Lung microvascular endothelial cell (primary cell): ENCODE results near the gene PDE4D. TPM values are rescaled to one million over a fixed set of nuclear protein-coding genes. Genes with fewer than 3 reads are reported as not detected.

Source experiments
- DNase-seq, 2 donors: peaks; one replicate each; pipeline versions ENCODE4 v3.0.0 to v3.0.0-alpha.2; 2010; ENCODE audit warnings: low read depth in 2 of 2
- total RNA-seq: library from RNA; depleted of rRNA; stranded (reverse); fragments of >200 nt; gene quantifications from 2 replicates; pipeline ENCODE4 v1.2.1, GENCODE V29; 2014

The PDE4D gene
- total RNA-seq, 1 donor from 2014 or later, result 23.8 TPM

DNA sequence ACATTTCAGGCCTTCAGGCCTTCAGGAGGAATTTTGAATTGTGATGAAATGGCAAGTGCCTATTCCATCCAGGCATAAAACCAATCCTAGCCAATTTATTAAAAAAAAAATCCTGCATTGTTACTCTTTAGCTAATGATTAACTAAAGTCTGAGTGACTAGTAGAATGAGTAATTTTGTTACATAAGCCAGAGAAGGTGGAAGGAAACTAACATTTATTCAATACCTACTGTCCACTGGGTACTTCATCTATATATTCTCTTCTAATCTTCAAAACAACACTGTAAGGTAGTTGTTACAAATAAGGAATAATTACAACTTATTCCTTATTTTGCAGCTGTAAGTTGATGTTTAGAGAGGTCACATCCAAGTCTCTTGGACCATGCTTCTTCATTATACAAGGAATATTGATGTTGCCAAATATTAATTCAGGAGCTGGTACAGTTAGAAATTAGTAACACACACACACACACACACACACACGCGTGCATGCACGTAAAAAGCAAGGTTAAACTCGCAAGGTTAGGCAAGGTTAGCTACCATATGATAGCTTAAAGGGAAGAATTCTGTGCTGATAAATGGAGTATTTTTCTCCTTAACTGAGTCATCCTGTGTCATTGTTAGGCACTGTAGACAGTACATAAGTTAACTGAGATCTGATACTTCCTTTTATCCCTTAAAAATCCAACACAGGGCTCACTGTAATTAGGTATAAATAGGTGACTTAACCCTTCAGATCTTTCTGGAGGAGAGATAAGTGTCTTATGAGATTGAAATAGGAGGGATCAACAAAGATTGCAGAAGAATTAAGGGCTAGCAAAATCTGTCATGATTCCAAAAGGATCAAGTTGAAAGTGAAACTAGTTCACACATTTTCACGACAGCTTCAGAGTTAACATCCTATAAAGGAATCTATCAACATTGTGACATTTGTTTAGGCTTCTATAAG is 596.9 kb downstream of the PDE4D start:
- peak; percentile 69 to 76 for DNase-seq

DNA sequence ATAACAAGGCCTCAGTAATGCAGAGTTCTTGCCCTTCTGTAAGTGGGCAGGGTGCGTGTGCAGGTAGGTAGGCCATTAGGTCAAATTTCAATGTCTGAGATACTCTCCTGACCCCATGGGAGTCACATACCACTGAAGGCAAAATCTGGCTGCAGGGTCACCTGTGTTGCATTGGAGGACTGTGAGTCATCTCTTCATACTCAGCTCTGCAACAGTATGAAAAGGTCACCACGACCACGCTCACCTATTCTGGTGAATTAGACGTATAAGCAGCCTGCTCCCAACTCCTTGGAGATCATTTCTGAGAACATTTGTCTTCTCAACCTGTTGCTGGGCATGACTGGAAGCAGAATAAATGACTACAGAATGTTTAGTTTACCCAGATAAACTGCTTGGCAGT is 599.8 kb downstream of the PDE4D start:
- DNase-seq, result peak in 1 of 2 donors; percentile 41

DNA sequence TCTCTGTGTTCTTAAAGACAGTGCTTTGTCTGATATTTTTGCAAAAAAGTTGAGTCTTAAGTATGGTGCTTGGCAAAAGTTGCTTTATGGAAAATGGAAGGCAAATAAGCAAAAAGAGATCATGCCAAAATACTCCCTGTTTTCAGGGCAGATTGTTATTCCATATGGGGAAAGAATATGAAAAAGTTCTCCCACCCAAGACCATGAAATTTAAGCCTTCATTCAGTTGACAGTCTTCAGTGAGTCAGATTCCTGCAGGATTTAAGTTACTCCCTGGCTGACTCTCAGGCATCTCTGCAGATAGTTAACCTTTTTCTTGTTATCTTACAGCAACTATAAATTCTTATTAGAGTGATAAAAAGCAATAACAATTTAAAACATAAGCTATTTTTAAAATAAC is 601.6 kb downstream of the PDE4D start:
- no peak for DNase-seq

DNA sequence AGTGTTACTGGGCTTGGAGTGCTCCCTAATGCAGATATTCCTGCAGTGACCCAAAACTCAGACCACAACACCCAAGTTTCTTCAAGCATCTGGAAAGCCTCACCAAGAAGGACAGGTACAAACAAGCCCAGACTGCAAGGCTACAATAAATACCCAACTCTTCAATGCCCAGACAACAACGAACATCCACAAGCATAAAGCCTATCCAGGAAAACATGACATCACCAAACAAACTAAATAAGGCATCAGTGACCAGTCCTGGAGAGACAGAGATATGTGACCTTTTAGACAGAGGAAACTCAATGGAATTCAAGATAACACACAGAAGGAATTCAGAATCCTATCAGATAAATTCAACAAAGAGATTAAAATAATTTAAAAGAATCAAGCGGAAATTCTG is 605.6 kb downstream of the PDE4D start:
- DNase-seq, result peak; percentile 85 to 88

DNA sequence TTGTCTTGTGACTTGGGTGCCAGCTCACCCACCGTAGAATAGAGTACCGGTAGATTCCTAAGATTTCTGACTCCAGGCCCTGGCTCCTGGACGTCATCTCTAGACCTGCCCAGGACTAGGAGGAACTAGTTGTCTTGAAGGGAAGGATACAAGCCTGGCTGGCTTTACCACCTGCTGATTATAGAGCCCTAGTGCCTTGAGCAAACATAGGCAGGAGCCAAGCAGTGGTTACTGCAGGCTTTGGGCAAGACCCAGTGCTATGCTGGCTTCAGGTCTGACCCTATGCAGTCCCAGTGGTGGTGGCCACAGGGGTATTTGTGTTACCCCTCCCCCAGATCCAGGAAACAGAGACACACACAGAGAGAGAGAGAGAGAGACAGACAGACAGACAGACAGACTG is 606.2 kb downstream of the PDE4D start:
- peak in 1 of 2 donors; percentile 54 for DNase-seq

DNA sequence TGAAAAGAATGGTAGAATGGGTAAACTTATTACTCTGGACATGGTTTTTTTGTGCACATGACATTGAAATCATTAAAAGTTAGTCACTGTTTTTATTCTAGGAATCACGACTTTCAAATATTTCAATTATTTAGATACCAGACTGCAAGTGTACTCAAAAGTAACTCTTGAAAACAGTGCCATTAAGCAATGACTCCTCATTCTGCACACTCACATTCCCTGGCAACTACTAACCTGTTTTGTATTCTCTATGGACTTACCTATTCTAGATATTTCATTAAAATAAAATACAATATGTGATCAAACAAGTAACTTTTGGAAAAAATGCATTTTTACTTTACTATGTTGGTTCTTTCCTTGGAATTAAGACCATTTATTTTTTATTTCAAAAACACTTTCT is 607.0 kb downstream of the PDE4D start:
- no peak for DNase-seq

DNA sequence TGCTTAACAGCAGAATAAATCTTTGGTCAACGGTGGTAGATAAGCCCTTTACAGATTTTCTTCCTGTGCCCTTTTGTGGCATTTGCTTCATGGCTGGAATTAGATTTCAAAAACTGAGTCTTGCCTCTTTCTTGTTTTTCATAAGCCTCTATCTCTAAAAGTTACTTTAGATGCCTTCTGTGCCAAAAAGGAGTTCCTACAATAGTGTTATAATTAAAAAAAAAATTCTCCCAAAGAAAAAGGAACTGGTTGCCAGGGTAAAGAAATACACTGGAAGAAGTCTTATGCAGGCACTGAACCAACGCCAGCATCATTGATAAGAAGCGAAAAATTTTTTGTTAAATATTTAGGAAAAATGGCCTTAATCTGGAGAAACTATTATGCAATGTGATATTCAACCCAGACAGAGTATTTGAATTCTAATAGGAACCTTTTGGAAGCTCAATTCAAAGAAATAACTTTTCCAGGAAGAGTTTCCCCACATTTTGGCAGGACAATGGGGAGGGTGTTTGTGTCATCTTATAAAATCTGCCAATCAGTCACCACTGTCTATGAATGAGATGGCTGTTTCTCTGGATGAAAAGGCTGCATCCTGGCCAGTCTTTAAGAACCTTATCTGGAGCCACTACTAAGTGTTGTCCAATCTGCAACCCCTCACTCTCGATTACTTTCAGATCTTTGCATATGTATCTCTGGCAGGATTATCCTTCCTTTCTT is 608.1 kb downstream of the PDE4D start:
- DNase-seq, result no peak

DNA sequence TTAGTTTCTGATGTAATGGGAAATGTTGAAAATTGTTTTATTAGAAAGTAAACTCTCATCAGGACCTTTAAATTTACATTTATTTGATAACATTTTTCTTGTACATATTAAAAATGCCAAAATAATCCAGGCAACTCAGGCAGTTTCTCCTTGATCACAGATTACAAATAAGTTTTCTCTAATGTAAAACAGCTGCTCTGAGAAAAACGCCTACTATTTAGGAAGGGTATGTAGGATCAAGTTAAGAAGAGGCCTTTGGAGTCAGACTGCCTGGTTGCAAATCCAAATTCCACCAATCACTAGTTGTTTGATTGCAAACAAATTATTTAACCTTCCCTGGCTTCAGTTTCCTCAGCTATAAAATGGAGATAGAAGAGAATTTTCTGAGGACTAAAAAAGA is 610.8 kb downstream of the PDE4D start:
- no peak for DNase-seq

DNA sequence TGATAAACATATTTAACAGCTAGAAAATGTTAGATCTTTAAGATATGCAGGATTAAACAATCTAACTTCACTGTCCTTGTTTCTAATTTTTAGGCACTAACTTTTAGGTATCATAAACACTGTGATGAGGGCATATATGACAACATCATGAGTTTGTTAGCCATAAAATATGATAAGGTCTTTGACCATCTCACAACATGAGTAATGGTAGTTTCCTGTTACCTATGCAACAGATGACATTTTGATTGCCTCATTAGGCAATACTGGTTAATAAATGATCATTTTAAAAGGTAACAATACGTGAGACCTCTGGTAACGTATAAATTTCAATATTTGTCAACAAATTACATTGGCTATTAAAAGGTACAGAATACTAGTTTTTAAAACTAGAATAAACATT is 613.5 kb downstream of the PDE4D start:
- no peak for DNase-seq

DNA sequence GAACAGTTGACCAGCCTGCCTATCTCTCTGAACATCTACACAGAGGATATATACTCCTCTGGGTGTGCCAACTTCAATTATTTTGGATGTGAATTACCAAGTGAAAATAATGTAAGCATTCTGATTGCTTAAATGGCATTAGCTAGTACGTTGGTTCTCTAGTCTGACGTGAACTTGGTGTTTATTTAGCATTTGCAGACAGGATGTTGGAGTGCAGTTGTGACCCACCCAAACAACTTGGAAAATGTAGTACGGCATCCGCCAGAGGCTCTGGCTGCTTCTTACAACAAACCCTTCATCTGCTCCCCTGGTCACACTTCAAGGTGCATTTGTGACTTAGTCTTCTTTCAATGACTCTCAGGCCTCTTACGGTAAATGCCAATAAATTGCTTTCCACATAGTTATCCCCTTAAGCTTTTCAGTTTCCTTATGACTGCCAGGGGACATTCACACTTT is 616.6 kb downstream of the PDE4D start:
- peak; percentile 29 to 81 for DNase-seq

DNA sequence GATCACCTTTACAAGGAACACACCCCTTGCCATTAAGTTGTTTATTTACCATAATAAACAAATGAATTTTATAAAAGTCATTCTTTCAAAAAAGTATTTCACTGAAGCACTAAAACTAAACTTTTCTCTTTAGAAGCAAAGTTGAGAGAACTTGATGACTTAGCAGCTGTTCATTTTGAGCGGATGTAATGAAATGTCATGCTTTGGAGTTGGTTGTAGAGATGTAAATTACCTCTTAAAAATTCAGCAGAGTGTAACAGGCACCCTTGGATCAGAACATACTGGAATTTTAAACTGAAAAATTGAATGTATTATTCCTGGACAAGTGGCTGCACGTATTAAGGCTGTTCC is 617.2 kb downstream of the PDE4D start:
- peak in 1 of 2 donors; percentile 27 for DNase-seq

DNA sequence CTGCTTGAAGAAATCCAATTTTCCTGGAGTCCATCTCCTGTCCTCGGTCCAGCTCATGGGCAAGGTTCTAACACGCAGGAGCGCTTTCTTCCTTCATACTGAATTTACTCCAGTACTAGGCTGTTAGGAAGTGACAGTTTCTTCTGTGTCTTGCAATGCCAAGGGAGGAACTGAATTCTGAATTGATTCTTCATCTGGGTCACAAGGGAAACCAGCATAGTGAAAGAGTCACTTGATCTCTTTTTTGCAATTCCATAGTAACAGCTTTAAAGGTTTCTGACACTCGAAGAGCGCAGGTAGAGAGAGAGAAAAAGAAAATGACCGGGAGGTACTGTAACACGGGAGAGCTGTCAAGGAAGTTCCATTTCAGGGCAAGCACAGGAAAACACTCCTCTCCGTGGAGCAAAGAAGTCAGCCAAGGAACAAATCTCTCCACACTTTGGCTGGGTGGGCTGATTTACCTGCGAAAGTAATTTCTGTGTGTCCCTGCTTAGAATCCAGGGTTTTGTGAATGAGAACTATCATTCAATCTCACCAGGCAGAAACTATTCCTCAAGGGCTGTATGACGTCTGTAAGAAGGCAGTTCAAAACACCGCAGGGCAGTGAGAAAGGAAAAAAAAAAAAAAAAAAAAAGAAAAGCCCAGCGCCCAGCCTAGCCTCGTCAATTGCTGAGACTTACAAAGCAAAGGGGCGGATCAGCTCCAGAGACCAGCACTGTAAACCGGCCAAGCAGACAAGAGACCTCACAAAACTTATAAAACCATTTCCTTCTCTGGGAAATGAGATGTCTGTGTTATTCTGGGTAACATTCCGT is 617.8 kb downstream of the PDE4D start:
- DNase-seq, result peak; percentile 46 to 91

DNA sequence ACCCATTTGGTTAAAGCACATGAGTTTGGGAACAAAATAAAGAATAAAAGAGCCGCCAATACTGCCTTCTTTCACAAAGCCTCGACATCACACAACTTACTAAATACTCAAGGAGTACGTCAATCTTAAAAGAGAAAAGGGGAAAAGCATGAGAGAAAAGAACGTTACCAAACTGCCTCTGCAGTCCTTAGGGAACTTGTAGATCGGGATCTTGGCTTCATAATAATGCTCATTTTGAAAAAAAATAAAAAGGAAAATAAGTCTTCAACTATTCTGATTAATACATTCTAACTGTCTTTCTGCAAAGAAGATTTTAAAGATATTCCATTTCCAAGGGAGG is 618.4 kb downstream of the PDE4D start:
- DNase-seq, result peak in 1 of 2 donors; percentile 8

DNA sequence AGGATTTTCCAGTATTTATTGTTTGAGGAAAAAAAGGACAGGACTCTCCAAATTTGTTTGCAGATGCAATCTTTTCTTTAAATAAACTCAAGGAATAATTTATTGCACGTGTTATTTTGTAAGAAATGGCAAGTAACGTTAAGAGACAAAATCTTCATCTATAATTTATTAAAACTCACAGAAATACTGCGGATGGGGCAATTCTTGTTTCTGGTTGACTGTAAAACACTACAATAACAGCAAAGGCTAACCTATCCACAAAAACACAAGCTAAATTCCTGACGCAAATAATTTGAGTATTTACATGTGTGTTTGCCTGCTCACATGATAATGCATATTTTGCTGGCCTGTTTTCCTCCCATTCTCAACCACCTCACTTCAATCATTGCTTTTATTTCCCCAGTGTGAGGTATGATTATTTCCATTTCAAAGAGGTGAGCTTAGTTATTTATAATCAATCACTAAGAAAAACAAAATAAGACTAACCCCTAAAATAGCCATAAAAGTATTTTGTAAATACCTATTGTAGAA is 619.4 kb downstream of the PDE4D start:
- peak in 1 of 2 donors; percentile 3 for DNase-seq

DNA sequence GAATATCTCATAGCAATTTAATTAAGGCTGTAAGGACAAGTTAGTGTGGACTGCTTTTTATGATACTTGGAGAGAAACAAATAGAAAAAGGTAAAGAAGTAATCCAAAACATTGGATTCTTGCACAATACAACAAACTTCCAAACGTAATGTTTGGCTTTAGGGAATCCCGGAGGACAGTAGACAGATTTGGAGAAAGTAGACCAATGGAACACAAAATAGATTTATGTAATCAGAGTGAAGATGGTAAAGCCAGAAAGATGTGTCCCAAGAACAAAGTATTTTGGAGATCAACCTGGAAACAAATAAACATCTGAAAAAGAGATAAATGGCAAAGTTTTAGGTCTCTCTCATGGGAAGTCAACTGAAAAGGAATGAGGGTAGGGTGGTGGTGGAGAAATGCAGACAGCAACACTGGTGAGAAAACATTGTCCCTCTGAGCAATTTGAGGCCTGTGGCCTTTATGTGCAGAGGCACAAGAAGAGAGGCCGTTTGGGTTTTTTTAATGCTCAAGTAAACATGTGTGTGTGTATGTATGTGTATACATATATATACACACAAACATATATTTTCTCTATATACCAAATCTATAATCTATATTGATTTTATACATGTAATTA is 620.6 kb downstream of the PDE4D start:
- DNase-seq, result no peak

DNA sequence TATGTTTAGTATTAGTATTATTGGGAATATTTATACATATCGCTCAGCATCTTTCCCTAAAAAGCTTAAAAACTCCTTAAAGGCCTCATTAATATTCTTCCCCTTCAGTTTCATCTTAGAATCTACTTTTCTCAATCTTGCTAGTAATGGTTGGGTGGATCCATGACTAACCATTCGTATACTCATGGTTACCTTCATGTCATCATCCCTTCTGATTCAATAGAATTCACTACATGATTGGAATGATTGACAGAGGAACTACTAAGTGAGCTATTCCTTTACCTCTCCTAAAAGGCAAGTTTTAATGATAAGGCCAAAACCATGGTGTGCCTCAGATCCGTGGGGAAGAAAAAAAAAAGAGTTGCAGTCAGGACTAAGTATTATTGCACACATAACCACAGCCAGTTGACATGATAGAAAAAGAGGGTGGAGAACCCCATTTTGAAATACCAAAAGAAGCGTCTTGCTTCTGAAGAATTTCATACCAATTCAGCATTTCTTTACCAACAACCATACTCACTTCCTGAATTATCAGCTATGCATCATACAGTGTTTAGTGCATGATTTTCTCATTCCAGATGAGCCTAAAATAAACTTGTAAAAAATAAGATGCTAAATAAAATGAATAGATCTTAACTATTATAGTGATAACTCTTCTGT is 624.6 kb downstream of the PDE4D start:
- no peak for DNase-seq

DNA sequence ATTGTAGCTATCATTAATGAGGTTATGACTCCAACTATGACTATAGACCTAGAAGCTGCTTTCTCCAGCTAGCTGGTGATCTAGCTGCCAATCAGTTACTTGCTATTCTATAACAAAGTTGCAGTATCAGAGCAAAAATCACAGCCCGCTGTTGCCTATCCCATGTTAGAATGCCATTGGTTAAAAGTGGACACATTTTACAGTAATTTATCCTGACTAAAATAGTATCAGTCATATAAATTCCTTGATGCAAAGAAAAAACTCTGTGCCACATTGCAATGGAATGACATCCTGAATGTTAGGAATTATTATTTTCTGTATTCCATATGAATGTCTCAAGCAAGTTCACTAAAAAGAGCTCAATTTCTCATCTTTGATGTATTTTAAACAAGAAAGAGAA is 626.5 kb downstream of the PDE4D start:
- no peak for DNase-seq

DNA sequence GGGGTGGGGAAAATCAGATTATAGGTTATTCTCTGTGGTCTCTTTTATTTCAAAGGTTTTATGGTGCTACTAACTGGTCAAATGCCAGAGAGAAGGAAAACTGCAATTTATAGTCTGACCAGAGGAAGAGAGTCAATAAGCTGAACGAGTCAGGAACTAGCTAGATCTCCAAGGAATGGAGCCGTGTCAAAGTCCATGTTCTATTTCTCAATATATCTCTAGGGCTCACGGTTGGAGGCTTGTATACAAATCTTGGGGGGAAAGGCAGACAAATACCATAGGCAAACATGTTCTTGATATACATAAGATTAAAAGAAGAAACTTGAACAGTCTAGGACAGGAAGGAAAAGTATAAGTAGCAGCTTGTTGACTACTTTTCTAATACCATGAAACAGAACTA is 627.1 kb downstream of the PDE4D start:
- no peak for DNase-seq

DNA sequence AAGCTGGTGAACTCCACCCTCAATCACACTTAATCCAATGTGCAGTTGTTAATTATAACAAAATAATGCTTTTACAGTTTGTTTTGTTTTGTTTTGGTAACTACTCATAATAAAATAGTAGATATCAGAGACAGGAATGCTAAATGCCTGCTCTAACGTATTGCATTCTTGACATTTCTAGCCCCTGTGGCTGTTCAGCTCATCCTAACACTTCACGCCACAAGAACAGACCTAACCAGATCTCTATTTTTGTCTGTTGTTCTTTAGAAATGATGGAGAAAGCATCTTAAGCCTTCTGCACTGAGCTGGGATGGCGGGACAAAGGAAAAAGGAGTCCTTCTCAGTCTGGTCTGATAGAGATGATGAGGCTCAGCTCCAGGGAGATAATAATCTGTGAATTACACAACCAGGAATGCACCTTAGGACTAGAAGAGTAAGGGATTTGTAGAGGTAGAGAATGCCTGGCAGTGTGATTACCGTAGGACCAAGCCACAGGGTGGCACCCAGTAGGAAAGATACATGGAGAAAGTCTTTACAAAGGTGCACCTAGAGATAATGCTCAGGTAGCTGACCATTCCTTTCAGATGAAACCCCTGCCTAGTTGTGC is 628.8 kb downstream of the PDE4D start:
- no peak for DNase-seq

DNA sequence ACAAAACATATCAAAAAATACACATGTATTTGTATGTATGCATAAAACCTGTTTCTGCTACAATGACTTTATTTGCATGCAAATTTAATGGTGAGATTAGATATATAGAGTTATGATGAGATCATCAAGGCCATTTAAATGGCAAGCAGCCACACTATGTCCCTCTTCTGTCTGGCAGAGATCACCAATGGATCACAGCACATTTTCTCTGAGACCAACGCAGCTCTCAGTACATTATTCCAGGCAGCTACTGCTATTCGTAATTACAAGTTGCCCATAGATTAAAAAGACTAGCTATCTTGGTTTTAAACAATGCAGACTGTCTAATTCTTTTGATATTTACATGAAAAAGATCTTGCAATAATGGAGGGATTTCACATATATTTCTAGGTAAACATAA is 629.5 kb downstream of the PDE4D start:
- DNase-seq, result no peak
